GM18502 (cell line): ENCODE measurements around the gene ROPN1B.
"Not testable (repeated sequence)": the region's sequence is repeated elsewhere in the genome, so short reads cannot be mapped to it uniquely, and the experiment has no call there.

Source experiments
- ATAC-seq: cut with Tn5 transposase; IDR thresholded peaks from one replicate; pipeline ENCODE4 v1.9.1; 2021; ENCODE audit warnings: mild to moderate bottlenecking; ENCODE audit not compliant: unreplicated experiment, poor library complexity

Gene ROPN1B

DNA sequence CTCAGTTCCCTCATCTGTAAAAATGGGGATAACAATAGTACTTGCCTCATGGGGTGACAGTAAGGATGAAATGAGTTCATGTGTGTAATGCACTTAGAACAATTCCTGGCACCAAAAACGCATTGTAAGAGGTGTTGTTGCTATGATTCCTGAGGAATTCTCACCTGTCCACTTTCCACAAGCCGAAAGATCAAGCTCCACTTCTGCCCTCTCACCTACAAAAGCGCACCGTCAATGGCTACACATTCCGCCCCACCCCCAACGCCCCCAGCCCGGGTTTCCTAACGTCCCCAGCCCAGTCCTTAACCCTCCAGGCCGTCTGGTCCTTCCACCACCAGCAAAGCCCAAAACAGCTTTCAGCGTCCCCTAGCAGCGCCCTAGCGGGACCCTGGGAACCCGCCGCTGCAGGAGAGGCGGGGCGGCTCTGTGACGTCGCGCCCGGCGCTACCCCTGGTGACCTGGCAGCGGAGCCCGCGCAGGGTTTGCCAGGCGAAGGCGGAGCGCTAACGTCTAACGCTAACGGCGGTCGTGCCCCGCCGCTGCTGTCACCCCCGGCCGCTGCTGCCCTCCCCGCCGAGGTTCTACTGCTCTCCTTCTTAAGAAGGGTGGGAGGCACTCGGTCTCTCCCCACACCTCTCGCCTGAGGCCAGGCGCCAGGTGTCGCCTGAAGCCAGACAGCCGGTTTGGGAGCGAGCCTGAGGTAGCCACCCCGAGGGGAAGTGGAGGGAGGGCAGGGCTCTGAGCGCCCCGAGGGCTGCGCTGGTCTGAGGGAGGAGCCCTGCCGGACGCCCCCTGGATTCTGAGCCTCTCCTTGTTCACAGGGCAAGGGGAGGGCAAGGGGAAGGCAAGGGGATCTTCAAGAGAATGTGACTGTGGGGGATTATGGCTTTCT lies at the start of gene ROPN1B:
TSS of gene ROPN1B (plus strand) at position 478 of the 892 bp plus-strand sequence. CDS start 2,877 bp downstream, outside the sequence.
- ATAC-seq, result not testable (repeated sequence)

DNA sequence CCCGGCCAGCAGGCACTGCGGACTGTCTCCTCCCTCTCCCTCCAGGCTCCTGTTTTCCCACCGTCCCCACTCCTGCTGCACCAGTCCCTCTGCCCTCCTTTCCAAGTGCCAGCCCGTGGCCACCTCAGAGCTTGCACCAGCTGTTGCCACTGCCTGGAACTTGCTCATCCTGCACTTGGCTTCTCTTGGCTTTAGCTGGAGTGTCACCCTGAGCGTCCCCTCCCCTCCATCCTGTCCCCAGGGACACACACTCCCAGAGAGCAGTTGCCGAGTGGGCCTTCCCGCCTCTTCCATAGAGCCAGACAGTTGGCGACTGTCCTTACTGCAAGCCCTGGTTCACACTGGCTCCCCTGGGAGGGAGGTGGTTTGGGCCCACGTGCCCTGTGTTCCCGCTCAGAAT lies 48.8 kb upstream of the ROPN1B start:
- ATAC-seq, result not testable (repeated sequence)

DNA sequence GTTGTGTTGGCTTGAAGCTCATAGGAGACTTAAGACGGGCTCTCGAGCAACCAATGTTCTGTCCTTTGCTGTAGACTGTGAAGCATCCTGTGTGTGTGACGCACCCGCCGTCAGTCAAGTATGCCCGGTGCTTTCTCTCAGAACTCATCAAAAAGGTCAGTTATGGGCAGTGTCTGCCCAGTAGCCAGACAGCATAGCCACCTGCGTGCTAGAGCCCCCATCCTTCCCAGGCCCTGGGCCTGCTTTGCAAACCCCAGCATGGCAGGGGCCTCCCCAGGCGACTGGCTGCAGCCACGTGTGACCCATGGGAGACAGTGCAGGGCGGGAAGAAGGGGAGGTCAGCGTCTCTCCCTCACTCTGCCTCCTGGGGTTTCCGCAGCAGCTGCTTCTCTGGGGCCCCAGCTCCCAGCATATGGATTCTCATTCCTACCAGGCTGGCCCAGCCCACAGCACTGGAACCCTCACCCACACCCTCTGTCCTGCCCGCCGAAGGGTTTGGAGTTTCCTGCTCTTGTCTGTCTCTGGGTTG lies 48.2 kb upstream of the ROPN1B start:
- not testable (repeated sequence) for ATAC-seq

DNA sequence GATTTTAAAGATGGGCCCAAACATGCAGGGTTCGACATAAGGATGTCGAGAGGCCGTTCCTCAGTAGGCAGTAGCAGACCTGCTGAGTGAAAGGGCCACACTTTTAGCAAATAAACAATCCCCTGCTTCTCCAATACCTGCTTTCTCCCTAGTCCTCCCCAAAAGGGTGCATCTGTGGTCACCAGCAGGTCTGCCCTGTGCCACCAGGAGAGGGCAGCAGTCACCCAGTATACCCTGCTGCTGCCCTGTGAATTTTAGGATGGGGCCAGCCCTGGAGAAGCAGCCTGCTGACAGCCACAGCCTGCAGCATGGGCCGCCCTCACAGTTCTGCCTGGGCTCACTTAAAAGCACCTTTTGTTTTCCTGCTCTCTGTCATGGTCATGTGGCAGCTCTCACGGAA lies 47.3 kb upstream of the ROPN1B start:
- ATAC-seq, result not testable (repeated sequence)

DNA sequence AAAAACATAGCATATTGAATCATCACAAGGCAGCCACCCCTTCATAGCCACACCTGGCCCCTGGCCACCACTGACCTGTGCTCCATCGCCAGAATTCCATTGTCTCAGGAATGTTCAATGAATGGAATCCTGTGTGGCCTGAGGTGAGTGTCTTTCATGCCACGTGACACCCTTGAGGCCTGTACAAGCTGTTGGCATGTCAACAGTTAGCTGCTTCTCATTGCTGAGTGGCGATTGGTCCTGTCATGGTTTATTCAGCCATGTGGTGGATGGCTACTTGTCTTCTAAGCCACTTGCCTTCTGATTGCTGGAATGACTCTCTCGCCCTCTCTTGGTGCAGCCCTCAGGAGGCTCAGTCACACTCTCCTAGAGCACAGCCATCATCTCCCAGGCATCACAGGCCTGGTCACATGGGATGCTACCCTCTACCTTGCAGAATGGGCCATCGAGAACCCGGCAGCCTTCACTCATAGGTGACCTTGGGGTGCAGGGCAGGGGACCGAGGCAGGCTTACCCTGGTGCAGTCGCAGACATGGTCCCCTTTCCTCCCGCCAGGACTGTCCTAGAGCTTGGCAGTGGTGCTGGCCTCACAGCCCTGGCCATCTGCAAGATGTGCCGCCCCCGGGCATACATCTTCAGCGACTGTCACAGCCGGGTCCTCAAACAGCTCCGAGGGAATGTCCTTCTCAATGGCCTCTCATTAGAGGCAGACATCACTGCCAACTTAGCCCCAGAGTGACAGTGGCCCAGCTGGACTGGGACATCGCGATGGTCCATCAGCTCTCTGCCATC lies 45.5 kb upstream of the ROPN1B start:
- ATAC-seq, result not testable (repeated sequence)

DNA sequence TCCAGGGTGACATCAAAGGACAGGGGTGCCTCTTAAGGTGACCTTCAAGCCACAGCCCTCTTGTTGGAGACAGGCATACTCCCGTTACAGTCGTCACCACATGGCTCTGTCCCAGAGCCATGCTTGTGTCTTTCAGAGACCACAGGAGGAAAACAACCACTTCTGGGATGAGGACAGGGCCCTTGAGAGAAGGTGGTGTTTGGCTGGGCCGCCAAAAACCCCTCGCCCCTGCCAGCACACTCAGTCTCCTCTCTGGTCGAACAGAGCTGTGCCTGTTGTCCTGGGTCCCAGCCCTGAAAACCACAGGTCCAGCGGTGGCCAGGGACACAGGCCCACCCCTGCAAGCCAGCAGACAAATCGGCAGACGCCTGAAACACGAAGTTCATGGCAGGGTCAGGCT lies 44.7 kb upstream of the ROPN1B start:
- not testable (repeated sequence) for ATAC-seq

DNA sequence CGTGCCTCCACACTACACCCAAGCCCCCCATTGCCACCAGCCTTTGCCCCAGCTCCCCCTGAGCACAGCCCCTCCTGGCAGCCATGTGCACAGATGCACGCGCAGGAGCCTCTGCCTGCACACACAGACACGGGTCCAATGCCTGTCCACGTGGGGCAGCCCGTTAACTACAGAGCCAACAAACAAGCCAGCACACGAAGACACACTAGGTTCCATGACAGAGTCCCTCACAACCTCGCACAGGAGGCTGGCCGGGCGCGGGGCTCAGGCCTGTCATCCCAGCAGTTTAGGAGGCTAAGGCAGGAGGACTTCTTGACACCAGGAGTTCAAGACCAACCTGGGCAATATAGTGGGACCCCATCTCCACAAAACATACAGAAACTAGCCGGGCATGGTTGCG lies 43.3 kb upstream of the ROPN1B start:
- not testable (repeated sequence) for ATAC-seq

DNA sequence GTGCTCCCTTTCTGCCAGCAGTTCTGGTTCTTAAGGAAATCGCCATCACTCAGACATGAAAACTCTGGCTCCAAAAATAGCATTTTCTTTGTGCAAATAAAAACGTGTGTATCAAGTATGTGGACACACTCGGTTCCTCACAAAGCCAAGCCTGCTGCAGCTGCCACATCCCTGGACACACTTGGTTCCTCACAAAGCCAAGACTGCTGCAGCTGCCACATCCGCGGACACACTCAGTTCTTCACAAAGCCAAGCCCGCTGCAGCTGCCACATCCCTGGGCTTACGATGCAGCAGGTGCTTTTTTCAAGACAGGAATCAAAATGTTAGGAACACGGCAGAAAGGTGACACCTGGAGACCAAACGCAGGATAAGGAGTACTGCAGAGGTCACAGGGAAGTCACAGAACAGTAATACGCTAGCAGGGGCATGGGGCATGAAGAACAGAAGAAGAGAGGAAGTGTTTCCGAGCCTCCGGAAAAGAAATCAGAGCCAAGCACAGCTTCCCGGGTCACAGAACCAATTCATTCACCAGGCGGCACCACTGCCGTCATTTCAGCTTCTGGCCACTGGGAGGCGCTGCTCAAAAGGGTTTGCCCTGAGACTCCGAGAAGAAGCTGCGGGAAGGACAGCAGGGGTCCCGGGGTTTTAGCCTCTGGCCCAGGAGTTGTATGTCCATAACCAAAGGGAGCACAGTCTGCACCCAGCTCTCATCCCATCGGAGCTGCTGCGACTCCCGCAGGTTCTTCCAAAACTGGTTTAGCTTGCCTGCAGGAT lies 40.0 kb upstream of the ROPN1B start:
- ATAC-seq, result not testable (repeated sequence)

DNA sequence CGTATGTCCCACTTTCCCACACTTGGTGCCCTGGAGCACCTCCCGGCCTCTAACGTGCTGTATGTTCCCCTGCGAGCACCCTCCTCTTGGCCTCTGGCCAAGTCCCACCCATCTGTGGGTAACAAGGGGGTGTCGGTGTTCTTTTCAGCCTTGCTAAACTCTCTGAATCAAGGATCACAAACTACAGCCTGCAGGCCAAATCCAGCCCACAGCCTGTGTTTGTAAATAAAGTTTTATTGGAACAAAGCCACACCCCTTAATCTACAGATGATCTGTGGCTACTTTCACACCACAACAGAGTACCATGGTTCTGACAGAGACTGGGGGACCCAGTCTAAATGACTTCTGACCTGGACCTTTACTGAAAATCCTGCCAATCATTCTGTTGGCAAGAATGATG lies 39.2 kb upstream of the ROPN1B start:
- ATAC-seq, result not testable (repeated sequence)

DNA sequence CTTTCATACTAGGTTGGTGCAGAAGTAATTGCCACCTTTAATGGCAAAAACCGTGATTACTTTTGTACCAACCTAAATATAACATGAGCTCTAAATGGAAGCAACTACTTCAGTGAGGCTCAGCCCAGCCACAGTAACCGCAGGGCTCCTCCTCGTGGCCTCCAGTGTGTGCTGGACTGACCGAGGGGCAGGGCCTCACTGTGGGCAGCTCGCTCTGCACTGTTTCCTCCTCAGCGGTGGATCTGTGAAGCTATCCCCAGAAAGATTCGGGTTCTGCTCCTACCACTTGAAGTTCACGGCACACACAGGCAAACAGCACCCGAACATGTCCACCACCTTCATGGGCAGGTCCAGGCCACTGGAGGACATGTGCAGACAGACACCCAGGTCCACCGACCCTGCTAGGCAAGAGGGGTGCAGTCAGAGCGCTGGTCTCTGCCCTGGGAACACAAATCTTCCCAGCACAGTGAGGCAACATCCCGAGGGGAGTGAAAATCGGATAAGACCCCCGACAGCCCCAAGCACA lies 37.6 kb upstream of the ROPN1B start:
- ATAC-seq, result not testable (repeated sequence)

DNA sequence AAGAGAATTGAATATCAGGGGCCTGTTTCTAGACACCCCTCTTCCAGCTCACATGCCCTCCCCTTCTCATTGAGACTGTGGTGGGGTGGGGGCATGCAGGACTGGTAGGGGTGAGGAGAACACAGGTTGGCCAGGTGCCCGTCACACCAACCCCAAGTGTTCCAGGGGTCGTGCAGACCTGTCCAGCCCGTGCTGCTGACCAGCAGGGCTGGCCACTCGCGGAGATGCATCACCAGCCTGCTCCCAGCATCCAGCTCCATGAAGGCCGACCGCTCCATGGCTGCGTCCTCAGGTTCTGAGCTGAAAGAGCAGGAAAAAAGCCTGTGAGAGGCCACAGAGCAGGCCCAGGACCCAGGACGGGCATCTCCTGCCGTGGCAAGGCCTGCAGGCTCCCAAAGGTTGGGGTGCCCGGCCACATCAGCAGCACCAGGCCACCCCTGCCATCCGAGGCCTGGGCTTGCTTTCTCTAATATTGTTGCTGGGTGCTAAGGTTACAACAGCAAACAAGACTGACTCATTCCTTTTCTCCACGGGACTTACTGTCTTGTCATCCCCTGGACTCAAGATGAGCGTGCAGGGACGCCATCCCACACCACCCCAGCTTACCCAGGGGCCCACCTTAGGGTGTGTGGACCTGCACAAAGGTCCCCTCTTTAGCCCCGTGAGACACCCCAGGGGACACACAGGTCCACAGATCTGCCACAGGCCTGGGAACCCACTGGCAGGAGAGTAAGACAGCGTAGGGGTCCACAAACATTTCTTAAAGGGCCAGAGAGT lies 35.4 kb upstream of the ROPN1B start:
- not testable (repeated sequence) for ATAC-seq

DNA sequence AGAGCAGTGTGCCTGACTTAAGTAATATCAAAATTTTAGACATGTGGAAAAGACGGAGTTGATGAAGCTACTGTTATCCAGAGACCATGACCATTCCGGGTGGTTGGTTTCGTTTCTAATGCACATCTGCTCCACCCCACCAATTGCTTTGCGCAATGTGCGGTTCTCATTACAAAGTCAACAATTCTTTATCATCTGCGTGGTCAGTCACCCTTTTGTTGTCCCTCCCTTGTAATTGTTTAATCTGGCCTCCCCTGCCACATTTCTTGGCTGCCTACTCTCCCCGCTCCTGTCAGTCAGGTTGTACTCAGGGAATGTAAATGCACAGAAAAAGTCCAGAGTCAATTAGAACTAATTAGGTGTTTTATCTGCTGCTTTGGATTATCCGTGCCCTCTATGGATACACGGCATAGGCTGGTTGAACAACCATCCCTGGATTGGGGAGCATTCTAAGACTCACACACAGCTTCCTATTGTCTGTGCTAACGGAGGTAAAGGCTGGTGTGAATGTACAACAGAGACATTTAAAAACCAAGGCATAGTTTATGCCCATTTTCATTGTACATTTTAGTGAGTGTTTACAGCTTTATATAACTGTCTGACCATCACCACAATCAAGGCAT lies 33.6 kb upstream of the ROPN1B start:
- not testable (repeated sequence) for ATAC-seq

DNA sequence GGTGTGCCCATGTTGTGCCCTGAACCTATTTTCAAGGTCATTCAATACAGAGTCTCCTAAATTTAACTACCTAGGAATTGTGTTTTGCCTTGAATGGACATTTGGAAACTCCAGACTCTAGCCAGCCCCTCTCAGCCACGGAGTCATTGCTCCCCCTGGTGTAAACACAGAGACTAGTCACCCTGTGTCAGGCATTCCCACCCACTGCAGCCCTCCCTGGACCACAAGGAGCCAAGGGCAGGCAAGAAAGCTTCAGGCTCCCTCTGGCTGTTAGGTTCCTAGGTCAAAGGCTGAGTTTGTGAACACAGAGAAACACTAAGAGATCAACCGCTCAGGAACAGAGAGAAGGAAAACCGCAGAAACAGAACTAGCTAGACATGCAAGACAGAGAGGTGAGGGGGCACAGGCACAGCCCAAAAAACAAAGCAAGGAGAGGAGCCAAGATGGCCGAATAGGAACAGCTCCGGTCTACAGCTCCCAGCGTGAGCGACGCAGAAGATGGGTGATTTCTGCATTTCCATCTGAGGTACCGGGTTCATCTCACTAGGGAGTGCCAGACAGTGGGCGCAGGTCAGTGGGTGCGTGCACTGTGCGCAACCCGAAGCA lies 32.7 kb upstream of the ROPN1B start:
- not testable (repeated sequence) for ATAC-seq

DNA sequence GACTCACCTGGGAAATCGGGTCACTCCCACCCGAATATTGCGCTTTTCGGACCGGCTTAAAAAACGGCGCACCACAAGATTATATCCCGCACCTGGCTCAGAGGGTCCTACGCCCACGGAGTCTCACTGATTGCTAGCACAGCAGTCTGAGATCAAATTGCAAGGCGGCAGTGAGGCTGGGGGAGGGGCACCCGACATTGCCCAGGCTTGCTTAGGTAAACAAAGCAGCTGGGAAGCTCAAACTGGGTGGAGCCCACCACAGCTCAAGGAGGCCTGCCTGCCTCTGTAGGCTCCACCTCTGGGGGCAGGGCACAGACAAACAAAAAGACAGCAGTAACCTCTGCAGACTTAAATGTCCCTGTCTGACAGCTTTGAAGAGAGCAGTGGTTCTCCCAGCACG lies 32.1 kb upstream of the ROPN1B start:
- not testable (repeated sequence) for ATAC-seq

DNA sequence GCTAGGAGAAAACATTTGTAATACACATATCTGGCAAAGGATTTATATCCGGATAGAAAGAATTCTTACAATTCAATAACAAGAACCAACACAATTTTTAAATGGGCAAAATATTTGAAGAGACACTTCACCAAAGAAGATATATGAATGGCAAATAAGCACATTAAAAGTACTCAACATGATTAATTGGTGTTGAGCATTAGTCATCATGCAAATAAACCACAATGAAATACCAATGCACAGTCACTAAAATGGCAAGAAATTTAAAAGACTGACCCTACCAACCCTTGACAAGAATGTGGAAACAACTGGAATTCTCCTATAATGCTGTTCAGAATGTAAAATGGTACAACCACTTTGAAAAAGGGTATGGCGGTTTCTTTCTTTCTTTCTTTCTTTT lies 21.2 kb upstream of the ROPN1B start:
- ATAC-seq, result not testable (repeated sequence)

DNA sequence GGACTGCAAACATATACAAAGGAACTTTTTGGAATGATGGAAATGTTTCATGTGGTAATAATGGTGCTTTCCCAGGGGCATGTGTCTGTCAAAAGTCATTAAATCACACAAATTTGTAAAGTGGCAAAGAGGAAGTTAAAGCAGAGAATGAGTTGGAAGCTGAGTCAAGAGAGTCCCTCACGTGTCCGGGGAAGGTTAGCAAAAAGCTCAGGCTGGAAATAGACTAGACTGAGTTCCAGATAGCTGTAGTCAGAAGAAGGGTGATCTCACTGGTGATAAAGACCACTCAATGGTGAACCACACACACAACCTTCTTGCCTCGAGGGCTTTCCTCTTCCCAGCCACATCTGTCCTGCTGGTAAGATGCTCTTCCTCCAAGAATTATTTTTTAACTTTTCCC lies 20.1 kb upstream of the ROPN1B start:
- ATAC-seq, result not testable (repeated sequence)

DNA sequence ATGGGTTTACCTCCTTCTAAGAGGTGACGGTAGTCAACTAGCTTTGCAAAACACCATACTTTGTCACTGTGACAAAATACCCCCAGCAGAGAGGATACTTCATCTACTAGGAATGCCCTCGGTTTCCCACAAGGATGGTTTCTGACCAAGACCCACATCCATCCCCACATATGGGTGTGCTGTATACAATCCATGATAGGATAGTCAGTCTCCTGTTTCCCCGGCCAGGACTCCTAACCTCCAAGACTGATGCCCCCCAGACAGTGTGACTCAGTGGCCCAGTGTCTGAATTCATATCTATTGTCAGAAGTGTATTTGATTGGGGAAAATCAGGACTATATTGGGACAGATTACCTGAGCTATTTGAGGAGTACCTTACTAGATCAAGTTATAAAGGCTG lies 17.8 kb upstream of the ROPN1B start:
- not testable (repeated sequence) for ATAC-seq

DNA sequence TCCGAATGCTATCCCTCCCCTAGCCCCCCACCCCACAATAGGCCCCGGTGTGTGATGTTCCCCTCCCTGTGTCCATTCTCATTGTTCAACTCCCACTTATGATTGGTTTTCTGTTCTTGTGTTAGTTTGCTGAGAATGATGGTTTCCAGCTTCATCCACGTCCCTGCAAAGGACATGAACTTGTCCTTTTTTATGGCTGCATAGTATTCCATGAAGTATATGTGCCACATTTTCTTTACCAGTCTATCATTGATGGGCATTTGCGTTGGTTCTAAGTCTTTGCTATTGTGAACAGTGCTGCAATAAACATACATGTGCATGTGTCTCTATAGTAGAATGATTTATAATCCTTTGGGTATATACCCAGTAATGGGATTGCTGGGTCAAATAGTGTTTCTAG lies 12.0 kb upstream of the ROPN1B start:
- not testable (repeated sequence) for ATAC-seq
